Stimulated activated CD4-positive, alpha-beta T cell treated with anti-CD3 and anti-CD28 coated beads, Interleukin-4, amount 100 ng/mL, for 1 hour (primary cell): ENCODE results near the gene ICA1.
"Not testable (repeated sequence)": the region's sequence is repeated elsewhere in the genome, so short reads cannot be mapped to it uniquely, and the experiment has no call there.

ENCODE experiments used
- DNase-seq: peaks from one replicate; pipeline ENCODE4 v3.0.0-alpha.2; 2020

The ICA1 gene

GRCh38 chr7:8128449-8129317, 133.3 kb downstream of the ICA1 start:
- no peak for DNase-seq

- no peak for DNase-seq
Measured at GRCh38 chr7:8126601-8127167, 135.3 kb downstream of the ICA1 start.

GRCh38 chr7:8125680-8126444, 136.1 kb downstream of the ICA1 start:
- peak; percentile 63 for DNase-seq

- DNase-seq, result no peak
Measured at GRCh38 chr7:8121243-8121642, 140.7 kb downstream of the ICA1 start.

- DNase-seq, result no peak
Measured at GRCh38 chr7:8120390-8121058, 141.4 kb downstream of the ICA1 start.

- DNase-seq, result no peak
Measured at GRCh38 chr7:8119262-8119661, 142.7 kb downstream of the ICA1 start.

- no peak for DNase-seq
Measured at GRCh38 chr7:8117195-8117594, 144.8 kb downstream of the ICA1 start.

GRCh38 chr7:8115547-8116402, 146.2 kb downstream of the ICA1 start:
- no peak for DNase-seq

GRCh38 chr7:8114175-8114574, 147.8 kb downstream of the ICA1 start:
- DNase-seq, result no peak

GRCh38 chr7:8113184-8113583, 148.8 kb downstream of the ICA1 start:
- DNase-seq, result no peak

GRCh38 chr7:8112685-8113084, 149.3 kb downstream of the ICA1 start:
- DNase-seq, result no peak

- DNase-seq, result no peak
Measured at GRCh38 chr7:8111282-8111960, 150.5 kb downstream of the ICA1 start.

- DNase-seq, result no peak
Measured at GRCh38 chr7:8109196-8110022, 152.6 kb downstream of the ICA1 start.

- no peak for DNase-seq
Measured at GRCh38 chr7:8105449-8106095, 156.4 kb downstream of the ICA1 start.

- no peak for DNase-seq
Measured at GRCh38 chr7:8103282-8103681, 158.7 kb downstream of the ICA1 start.

- DNase-seq, result not testable (repeated sequence)
Measured at GRCh38 chr7:8101292-8101691, 160.7 kb downstream of the ICA1 start.

GRCh38 chr7:8094164-8095140, 167.5 kb downstream of the ICA1 start:
- DNase-seq, result no peak

- no peak for DNase-seq
Measured at GRCh38 chr7:8092140-8092539, 169.8 kb downstream of the ICA1 start.
